Measurements from ENCODE around the gene ZFYVE1. TPM values are rescaled to one million over a fixed set of nuclear protein-coding genes. Genes with fewer than 3 reads are reported as not detected.

ZFYVE1 gene
- total RNA-seq, 1 experiment from 2014 or later: 16.6 TPM

GRCh38 chr14:72941286-72941985, 85.5 kb downstream of the ZFYVE1 start:
- in situ Hi-C loops (cut with HindIII; ENCODE audit: low pct_unique_long_range_greater_than_20kb, low sequenced_read_pairs): no loop called here
- no peak for DNase-seq (ENCODE audit: low read depth, low spot score)

GRCh38 chr14:72939630-72940029, 87.3 kb downstream of the ZFYVE1 start:
- in situ Hi-C loops (cut with HindIII; ENCODE audit: low pct_unique_long_range_greater_than_20kb, low sequenced_read_pairs): no loop called here
- DNase-seq (ENCODE audit: low read depth, low spot score): no peak

- in situ Hi-C loops (cut with HindIII; ENCODE audit: low pct_unique_long_range_greater_than_20kb, low sequenced_read_pairs): no loop called here
- DNase-seq (ENCODE audit: low read depth, low spot score): no peak
Observed at GRCh38 chr14:72932893-72933292, 94.0 kb downstream of the ZFYVE1 start.

GRCh38 chr14:72929316-72930080, 97.4 kb downstream of the ZFYVE1 start:
- DNase-seq (ENCODE audit: low read depth, low spot score): no peak
- in situ Hi-C loops (cut with HindIII; ENCODE audit: low pct_unique_long_range_greater_than_20kb, low sequenced_read_pairs): no loop called here

GRCh38 chr14:72928872-72929271, 98.0 kb downstream of the ZFYVE1 start:
- in situ Hi-C loops (cut with HindIII; ENCODE audit: low pct_unique_long_range_greater_than_20kb, low sequenced_read_pairs): no loop called here
- DNase-seq (ENCODE audit: low read depth, low spot score): no peak

GRCh38 chr14:72926292-72927028, 100.4 kb downstream of the ZFYVE1 start, which contains the start of gene DCAF4:
Gene DCAF4, plus strand, starts transcription at chr14:72926464. Its CDS starts 11,515 bp downstream, at chr14:72937979.
- in situ Hi-C loops (cut with HindIII; ENCODE audit: low pct_unique_long_range_greater_than_20kb, low sequenced_read_pairs): no loop called here
- peak; percentile 98 for DNase-seq (ENCODE audit: low read depth, low spot score)

- no peak for DNase-seq (ENCODE audit: low read depth, low spot score)
- in situ Hi-C loops (cut with HindIII; ENCODE audit: low pct_unique_long_range_greater_than_20kb, low sequenced_read_pairs): no loop called here
Observed at GRCh38 chr14:72925815-72926291, 101.1 kb downstream of the ZFYVE1 start.

- in situ Hi-C loops (cut with HindIII; ENCODE audit: low pct_unique_long_range_greater_than_20kb, low sequenced_read_pairs): no loop called here
- no peak for DNase-seq (ENCODE audit: low read depth, low spot score)
Observed at GRCh38 chr14:72925171-72925759, 101.6 kb downstream of the ZFYVE1 start.

GRCh38 chr14:72924337-72924736, 102.6 kb downstream of the ZFYVE1 start:
- in situ Hi-C loops (cut with HindIII; ENCODE audit: low pct_unique_long_range_greater_than_20kb, low sequenced_read_pairs): no loop called here

GRCh38 chr14:72921396-72921795, 105.5 kb downstream of the ZFYVE1 start:
- DNase-seq (ENCODE audit: low read depth, low spot score): no peak
- in situ Hi-C loops (cut with HindIII; ENCODE audit: low pct_unique_long_range_greater_than_20kb, low sequenced_read_pairs): no loop called here

More at GRCh38 chr14:72924337-72924736, 102.6 kb downstream of the ZFYVE1 start:
- no peak for DNase-seq (ENCODE audit: low read depth, low spot score)

GRCh38 chr14:72920008-72920407, 106.9 kb downstream of the ZFYVE1 start:
- DNase-seq (ENCODE audit: low read depth, low spot score): no peak
- in situ Hi-C loops (cut with HindIII; ENCODE audit: low pct_unique_long_range_greater_than_20kb, low sequenced_read_pairs): no loop called here

Small RNAs within 50 kb of the gene (small RNA-seq; reads per million reads assigned to genes)
- 0 reads per million in 2 experiments for gene RN7SL586P

Other genes with a start within 250 kb of the ZFYVE1 start
- 0.75 and 1.3 TPM in 2 replicates for gene DPF3, start 133.0 kb downstream of the ZFYVE1 start, total RNA-seq (2014; rRNA removed; shearing (Covaris generic))
- 18.8 and 31.4 TPM in 2 replicates for gene DCAF4, start 100.6 kb downstream of the ZFYVE1 start, total RNA-seq (2014; rRNA removed; shearing (Covaris generic))
- gene RBM25, start 31.4 kb upstream of the ZFYVE1 start, total RNA-seq (2014; rRNA removed; shearing (Covaris generic)): 26.5 and 31.0 TPM in 2 replicates
- 31.2 and 31.4 TPM in 2 replicates for gene PSEN1, start 109.4 kb upstream of the ZFYVE1 start, total RNA-seq (2014; rRNA removed; shearing (Covaris generic))
- gene PAPLN, start 210.4 kb upstream of the ZFYVE1 start, total RNA-seq (2014; rRNA removed; shearing (Covaris generic)): not detected in 2 replicates